HEK293 (cell line): Measurements from ENCODE around the gene FAM193B.

ENCODE experiments used
- IKZF3 ChIP-seq: fragments of 450-650 bp; IDR thresholded peaks from 2 replicates; pipeline ENCODE4 v1.5.0; 2018; ENCODE audit warnings: missing biosample characterization, mild to moderate bottlenecking, missing genetic modification characterization, moderate library complexity
- MEIS1 ChIP-seq: sonication (generic); formaldehyde crosslinking; IDR thresholded peaks from 2 replicates; pipeline ENCODE4 v1.8.1; 2022; ENCODE audit warnings: missing genetic modification reagents, mild to moderate bottlenecking, borderline replicate concordance
- ZBTB10 ChIP-seq: fragments of 450-650 bp; formaldehyde crosslinking; IDR thresholded peaks from 2 replicates; pipeline ENCODE4 v1.5.1; 2016; ENCODE audit warnings: missing biosample characterization, missing genetic modification characterization
- ZBTB17 ChIP-seq: fragments of 450-650 bp; formaldehyde crosslinking; IDR thresholded peaks from 2 replicates; pipeline ENCODE4 v1.5.1; 2016; ENCODE audit warnings: missing biosample characterization, missing genetic modification characterization
- ZBTB44 ChIP-seq: fragments of 450-650 bp; IDR thresholded peaks from 2 replicates; pipeline ENCODE4 v1.5.1; 2018; ENCODE audit warnings: missing biosample characterization, mild to moderate bottlenecking, missing genetic modification characterization
- ZBTB7A ChIP-seq: fragments of 450-650 bp; formaldehyde crosslinking; IDR thresholded peaks from 2 replicates; pipeline ENCODE4 v1.5.1; 2016; ENCODE audit warnings: low read depth, missing biosample characterization, missing genetic modification characterization
- ZEB2 ChIP-seq: fragments of 450-650 bp; formaldehyde crosslinking; IDR thresholded peaks from 2 replicates; pipeline ENCODE4 v1.5.1; 2016; ENCODE audit warnings: missing biosample characterization, missing genetic modification characterization
- ZNF148 ChIP-seq: fragments of 450-650 bp; formaldehyde crosslinking; IDR thresholded peaks from 2 replicates; pipeline ENCODE4 v1.5.0; 2017; ENCODE audit warnings: missing biosample characterization, missing genetic modification characterization, borderline replicate concordance
- ZNF184 ChIP-seq: fragments of 450-650 bp; IDR thresholded peaks from 2 replicates; pipeline ENCODE4 v1.5.1; 2018; ENCODE audit warnings: missing biosample characterization, mild to moderate bottlenecking, missing genetic modification characterization
- ZNF324 ChIP-seq: fragments of 450-650 bp; formaldehyde crosslinking; IDR thresholded peaks from 2 replicates; pipeline ENCODE4 v1.5.1; 2016; ENCODE audit warnings: missing biosample characterization, missing genetic modification characterization
- ZNF335 ChIP-seq: fragments of 450-650 bp; formaldehyde crosslinking; conservative IDR thresholded peaks from 2 replicates; pipeline ENCODE4 v1.5.1; 2016; ENCODE audit warnings: missing biosample characterization, missing genetic modification characterization
- ZNF341 ChIP-seq: fragments of 450-650 bp; formaldehyde crosslinking; IDR thresholded peaks from 2 replicates; pipeline ENCODE4; 2016; ENCODE audit warnings: low read depth, missing biosample characterization, missing genetic modification characterization
- ZNF391 ChIP-seq: fragments of 450-650 bp; formaldehyde crosslinking; IDR thresholded peaks from 2 replicates; pipeline ENCODE4 v1.5.1; 2016; ENCODE audit warnings: low read depth, missing biosample characterization, missing genetic modification characterization, borderline replicate concordance
- ZNF423 ChIP-seq: fragments of 450-650 bp; formaldehyde crosslinking; IDR thresholded peaks from 2 replicates; pipeline ENCODE4 v1.5.1; 2016; ENCODE audit warnings: missing biosample characterization, missing genetic modification characterization
- ZNF473 ChIP-seq: fragments of 450-650 bp; formaldehyde crosslinking; IDR thresholded peaks from 2 replicates; pipeline ENCODE4 v1.5.1; 2017; ENCODE audit warnings: missing biosample characterization, missing genetic modification characterization
- ZNF513 ChIP-seq: fragments of 450-650 bp; IDR thresholded peaks from 2 replicates; pipeline ENCODE4 v1.5.1; 2018; ENCODE audit warnings: missing biosample characterization, missing genetic modification characterization
- ZNF571 ChIP-seq: fragments of 450-650 bp; formaldehyde crosslinking; IDR thresholded peaks from 2 replicates; pipeline ENCODE4 v1.5.0; 2017; ENCODE audit warnings: missing biosample characterization, missing genetic modification characterization
- ZNF610 ChIP-seq: fragments of 450-650 bp; formaldehyde crosslinking; IDR thresholded peaks from 2 replicates; pipeline ENCODE4 v1.5.1; 2016; ENCODE audit warnings: missing biosample characterization, missing genetic modification characterization, borderline replicate concordance
- ZNF658 ChIP-seq: fragments of 450-650 bp; formaldehyde crosslinking; IDR thresholded peaks from 2 replicates; pipeline ENCODE4; 2016; ENCODE audit warnings: missing biosample characterization, missing genetic modification characterization
- ZNF768 ChIP-seq: fragments of 450-650 bp; formaldehyde crosslinking; IDR thresholded peaks from 2 replicates; pipeline ENCODE4 v1.5.1; 2018; ENCODE audit warnings: missing biosample characterization, mild to moderate bottlenecking, missing genetic modification characterization
- ZNF776 ChIP-seq: fragments of 450-650 bp; formaldehyde crosslinking; IDR thresholded peaks from 2 replicates; pipeline ENCODE4 v1.5.0; 2017; ENCODE audit warnings: missing biosample characterization, missing genetic modification characterization, borderline replicate concordance
- TF ChIP-seq, protein P1 (sequence below): fragments of 450-650 bp; formaldehyde crosslinking; conservative IDR thresholded peaks from 2 replicates; pipeline ENCODE4 v1.5.1; 2016; ENCODE audit warnings: low read depth, missing biosample characterization, missing genetic modification characterization
- TF ChIP-seq, protein P2 (sequence below): fragments of 450-650 bp; formaldehyde crosslinking; IDR thresholded peaks from 2 replicates; pipeline ENCODE4 v1.5.1; 2017; ENCODE audit warnings: missing biosample characterization, mild to moderate bottlenecking, missing genetic modification characterization, moderate library complexity

Gene FAM193B

DNA sequence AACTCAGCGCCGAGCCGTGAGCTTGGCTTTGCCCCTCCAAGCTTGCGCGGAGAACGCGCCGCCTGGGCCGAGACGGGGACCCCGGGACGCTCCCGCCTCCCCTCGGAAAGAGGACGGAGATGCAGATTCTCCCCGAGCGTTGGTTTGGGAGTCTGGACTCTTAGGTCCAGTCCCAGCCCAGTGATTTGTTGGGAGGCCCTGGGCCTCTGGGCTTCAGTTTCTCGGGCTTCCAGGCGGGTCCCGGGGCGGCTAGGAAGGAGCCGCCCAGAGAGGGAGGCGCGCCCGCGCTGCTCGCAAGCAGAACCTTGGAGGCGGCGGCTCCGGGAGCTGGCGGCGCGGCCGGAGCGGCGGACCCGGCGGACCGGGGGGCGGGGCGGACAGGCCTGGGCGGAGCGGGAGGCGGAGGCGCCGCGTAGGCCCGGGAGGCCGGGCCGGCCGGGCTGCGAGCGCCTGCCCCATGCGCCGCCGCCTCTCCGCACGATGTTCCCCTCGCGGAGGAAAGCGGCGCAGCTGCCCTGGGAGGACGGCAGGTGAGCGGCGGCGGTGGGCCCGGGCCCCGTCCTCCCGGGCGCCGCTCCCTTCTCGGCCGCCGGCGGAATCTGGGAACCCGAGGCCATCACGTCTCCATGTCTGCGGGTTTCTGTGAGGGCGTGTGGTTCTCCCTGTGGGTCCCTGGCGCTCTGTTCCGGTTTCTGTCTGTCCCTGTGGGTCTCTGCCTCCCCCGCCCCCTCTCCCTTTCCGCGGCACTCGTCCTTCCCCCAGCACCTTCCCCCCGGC lies 45.6 kb upstream of the FAM193B start, which contains the start of gene B4GALT7 (continued):
- peak; percentile 72 for TF ChIP-seq ZBTB44 (tag by site-specific recombination)
- TF ChIP-seq ZNF513 (tag by site-specific recombination), result peak; percentile 44; the same call in 1 of the 2 replicates
- TF ChIP-seq ZNF768 (tag by site-specific recombination), result 0 out of 2 replicates have a peak, but pooled peaks have one; percentile 49
- peak; percentile 69 for TF ChIP-seq ZNF341 (tag by site-specific recombination)
- TF ChIP-seq ZNF473, result no peak
- no peak for TF ChIP-seq ZNF776 (tag by site-specific recombination)
- TF ChIP-seq ZNF335 (tag by site-specific recombination), result peak; percentile 85
- no peak for TF ChIP-seq ZNF658
- TF ChIP-seq ZBTB7A (tag by site-specific recombination), result 0 out of 2 replicates have a peak, but pooled peaks have one; percentile 54
- TF ChIP-seq ZNF324 (tag by site-specific recombination), result peak; percentile 22; the same call in 1 of the 2 replicates
- TF ChIP-seq, protein P1, sequence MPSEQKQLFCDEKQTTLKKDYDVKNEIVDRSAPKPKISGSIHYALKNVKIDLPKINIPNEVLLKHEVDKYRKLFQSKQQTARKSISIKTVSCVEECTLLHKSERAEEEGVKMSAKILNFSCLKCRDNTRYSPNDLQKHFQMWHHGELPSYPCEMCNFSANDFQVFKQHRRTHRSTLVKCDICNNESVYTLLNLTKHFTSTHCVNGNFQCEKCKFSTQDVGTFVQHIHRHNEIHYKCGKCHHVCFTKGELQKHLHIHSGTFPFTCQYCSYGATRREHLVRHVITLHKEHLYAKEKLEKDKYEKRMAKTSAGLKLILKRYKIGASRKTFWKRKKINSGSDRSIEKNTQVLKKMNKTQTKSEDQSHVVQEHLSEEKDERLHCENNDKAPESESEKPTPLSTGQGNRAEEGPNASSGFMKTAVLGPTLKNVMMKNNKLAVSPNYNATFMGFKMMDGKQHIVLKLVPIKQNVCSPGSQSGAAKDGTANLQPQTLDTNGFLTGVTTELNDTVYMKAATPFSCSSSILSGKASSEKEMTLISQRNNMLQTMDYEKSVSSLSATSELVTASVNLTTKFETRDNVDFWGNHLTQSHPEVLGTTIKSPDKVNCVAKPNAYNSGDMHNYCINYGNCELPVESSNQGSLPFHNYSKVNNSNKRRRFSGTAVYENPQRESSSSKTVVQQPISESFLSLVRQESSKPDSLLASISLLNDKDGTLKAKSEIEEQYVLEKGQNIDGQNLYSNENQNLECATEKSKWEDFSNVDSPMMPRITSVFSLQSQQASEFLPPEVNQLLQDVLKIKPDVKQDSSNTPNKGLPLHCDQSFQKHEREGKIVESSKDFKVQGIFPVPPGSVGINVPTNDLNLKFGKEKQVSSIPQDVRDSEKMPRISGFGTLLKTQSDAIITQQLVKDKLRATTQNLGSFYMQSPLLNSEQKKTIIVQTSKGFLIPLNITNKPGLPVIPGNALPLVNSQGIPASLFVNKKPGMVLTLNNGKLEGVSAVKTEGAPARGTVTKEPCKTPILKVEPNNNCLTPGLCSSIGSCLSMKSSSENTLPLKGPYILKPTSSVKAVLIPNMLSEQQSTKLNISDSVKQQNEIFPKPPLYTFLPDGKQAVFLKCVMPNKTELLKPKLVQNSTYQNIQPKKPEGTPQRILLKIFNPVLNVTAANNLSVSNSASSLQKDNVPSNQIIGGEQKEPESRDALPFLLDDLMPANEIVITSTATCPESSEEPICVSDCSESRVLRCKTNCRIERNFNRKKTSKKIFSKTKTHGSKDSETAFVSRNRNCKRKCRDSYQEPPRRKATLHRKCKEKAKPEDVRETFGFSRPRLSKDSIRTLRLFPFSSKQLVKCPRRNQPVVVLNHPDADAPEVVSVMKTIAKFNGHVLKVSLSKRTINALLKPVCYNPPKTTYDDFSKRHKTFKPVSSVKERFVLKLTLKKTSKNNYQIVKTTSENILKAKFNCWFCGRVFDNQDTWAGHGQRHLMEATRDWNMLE (tag by site-specific recombination), result 0 out of 2 replicates have a peak, but pooled peaks have one; percentile 48
- no peak for TF ChIP-seq MEIS1 (CRISPR knock-in tag)
- TF ChIP-seq IKZF3 (tag by site-specific recombination), result peak; percentile 86
- 0 out of 2 replicates have a peak, but pooled peaks have one; percentile 24 for TF ChIP-seq ZNF610 (tag by site-specific recombination)
- peak; percentile 49; the same call in 1 of the 2 replicates for TF ChIP-seq ZNF184 (tag by site-specific recombination)
- TF ChIP-seq ZNF423 (tag by site-specific recombination), result no peak
- TF ChIP-seq ZNF391 (tag by site-specific recombination), result peak; percentile 13; the same call in 1 of the 2 replicates
- TF ChIP-seq, protein P2, sequence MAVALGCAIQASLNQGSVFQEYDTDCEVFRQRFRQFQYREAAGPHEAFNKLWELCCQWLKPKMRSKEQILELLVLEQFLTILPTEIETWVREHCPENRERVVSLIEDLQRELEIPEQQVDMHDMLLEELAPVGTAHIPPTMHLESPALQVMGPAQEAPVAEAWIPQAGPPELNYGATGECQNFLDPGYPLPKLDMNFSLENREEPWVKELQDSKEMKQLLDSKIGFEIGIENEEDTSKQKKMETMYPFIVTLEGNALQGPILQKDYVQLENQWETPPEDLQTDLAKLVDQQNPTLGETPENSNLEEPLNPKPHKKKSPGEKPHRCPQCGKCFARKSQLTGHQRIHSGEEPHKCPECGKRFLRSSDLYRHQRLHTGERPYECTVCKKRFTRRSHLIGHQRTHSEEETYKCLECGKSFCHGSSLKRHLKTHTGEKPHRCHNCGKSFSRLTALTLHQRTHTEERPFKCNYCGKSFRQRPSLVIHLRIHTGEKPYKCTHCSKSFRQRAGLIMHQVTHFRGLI (tag by site-specific recombination), result 0 out of 2 replicates have a peak, but pooled peaks have one; percentile 14
- TF ChIP-seq ZBTB17 (tag by site-specific recombination), result peak; percentile 53
- TF ChIP-seq ZNF148, result no peak
- TF ChIP-seq ZNF571, result no peak
- TF ChIP-seq ZEB2 (tag by site-specific recombination), result 0 out of 2 replicates have a peak, but pooled peaks have one; percentile 15
- TF ChIP-seq ZBTB10, result 0 out of 2 replicates have a peak, but pooled peaks have one; percentile 48
